ENCODE data around the gene MALSU1. TPM values are rescaled to one million over a fixed set of nuclear protein-coding genes. Genes with fewer than 3 reads are reported as not detected.
A peak's percentile ranks its signal among the peaks of the same experiment; 100 is the strongest.

MALSU1 gene
- total RNA-seq, 1 experiment from 2014 or later: 114 TPM

DNA sequence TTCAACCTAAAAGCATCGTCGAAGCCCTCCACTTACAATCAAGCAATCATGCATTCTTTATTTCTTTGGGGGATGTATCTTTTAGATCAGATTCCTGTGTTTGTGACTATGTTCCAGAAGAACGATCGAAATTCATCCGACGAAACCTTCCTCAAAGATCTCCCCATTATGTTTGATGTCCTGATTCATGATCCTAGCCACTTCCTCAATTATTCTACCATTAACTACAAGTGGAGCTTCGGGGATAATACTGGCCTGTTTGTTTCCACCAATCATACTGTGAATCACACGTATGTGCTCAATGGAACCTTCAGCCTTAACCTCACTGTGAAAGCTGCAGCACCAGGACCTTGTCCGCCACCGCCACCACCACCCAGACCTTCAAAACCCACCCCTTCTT is 38.8 kb upstream of the MALSU1 start:
- intact Hi-C loops (cut with micrococcal nuclease; ENCODE audit: unreplicated experiment): loop anchor here (5.0 kb wide), 1 partner anchor 73 kb away; no protein-coding TSS in a partner anchor
- no peak for DNase-seq
- Mint-ChIP-seq H3K27ac (ENCODE audit: unreplicated experiment) (no peak overlapping the region), H3K36me3 (ENCODE audit: insufficient read depth, unreplicated experiment) (no peaks in the 10 kb centered on the region), H3K4me3 (ENCODE audit: low read depth, unreplicated experiment) (no peak overlapping the region), H3K4me1 (ENCODE audit: low read depth, unreplicated experiment) (no peaks in the 10 kb centered on the region), H3K9me3 (ENCODE audit: low read depth, unreplicated experiment) (no peaks in the 10 kb centered on the region), H3K27me3 (ENCODE audit: unreplicated experiment) (peaks cover 37% of the 10 kb centered on the region)
- CTCF ChIA-PET: no interaction called here
- TF ChIP-seq, protein P1, sequence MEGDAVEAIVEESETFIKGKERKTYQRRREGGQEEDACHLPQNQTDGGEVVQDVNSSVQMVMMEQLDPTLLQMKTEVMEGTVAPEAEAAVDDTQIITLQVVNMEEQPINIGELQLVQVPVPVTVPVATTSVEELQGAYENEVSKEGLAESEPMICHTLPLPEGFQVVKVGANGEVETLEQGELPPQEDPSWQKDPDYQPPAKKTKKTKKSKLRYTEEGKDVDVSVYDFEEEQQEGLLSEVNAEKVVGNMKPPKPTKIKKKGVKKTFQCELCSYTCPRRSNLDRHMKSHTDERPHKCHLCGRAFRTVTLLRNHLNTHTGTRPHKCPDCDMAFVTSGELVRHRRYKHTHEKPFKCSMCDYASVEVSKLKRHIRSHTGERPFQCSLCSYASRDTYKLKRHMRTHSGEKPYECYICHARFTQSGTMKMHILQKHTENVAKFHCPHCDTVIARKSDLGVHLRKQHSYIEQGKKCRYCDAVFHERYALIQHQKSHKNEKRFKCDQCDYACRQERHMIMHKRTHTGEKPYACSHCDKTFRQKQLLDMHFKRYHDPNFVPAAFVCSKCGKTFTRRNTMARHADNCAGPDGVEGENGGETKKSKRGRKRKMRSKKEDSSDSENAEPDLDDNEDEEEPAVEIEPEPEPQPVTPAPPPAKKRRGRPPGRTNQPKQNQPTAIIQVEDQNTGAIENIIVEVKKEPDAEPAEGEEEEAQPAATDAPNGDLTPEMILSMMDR (IDR thresholded peaks at IDR 0.05; ENCODE audit: unreplicated experiment): no peak
- no TSS peak for BruUV-seq (replicated peaks)

DNA sequence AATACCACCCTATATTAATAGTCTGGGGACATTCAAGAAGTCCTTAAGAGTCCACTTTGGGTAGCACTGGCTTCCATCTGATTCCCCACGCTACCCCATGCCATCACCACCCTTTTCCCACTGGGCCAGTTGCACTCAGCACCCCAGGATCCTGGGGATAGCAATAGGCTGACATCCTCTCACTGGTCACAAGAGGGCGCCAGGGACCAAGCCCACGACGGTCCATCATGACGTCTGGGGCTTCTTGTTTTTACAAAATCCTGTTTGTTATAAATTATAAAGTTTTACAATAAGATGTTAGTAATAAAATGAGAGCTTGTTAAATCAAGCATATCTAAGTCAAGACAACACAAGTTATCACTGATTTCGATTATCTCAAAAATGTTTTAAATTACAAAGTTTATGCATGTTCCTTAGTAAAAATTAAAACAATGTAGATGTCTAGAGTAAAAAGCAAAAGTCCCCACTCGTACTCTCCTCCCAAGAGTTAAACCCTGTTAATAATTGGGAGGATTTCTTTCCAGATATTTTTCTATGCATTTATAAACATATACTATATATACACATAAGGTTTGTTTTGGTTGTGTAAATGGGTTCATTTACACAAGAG is 37.2 kb upstream of the MALSU1 start:
- H3K27ac Mint-ChIP-seq (ENCODE audit: unreplicated experiment): no peak overlapping the region
- BruUV-seq (replicated peaks): no TSS peak
- peaks cover 31% of the 10 kb centered on the region for H3K27me3 Mint-ChIP-seq (ENCODE audit: unreplicated experiment)
- H3K9me3 Mint-ChIP-seq (ENCODE audit: low read depth, unreplicated experiment): no peaks in the 10 kb centered on the region
- H3K4me1 Mint-ChIP-seq (ENCODE audit: low read depth, unreplicated experiment): no peaks in the 10 kb centered on the region
- intact Hi-C loops (cut with micrococcal nuclease; ENCODE audit: unreplicated experiment): loop anchor here (2.0 to 5.0 kb wide), 2 partner anchors 75 to 283 kb away; no protein-coding TSS in a partner anchor
- H3K4me3 Mint-ChIP-seq (ENCODE audit: low read depth, unreplicated experiment): no peak overlapping the region
- TF ChIP-seq, protein P1 (IDR thresholded peaks at IDR 0.05; ENCODE audit: unreplicated experiment): peak; percentile 95
- peak; percentile 83 for DNase-seq
- H3K36me3 Mint-ChIP-seq (ENCODE audit: insufficient read depth, unreplicated experiment): no peaks in the 10 kb centered on the region
- CTCF ChIA-PET: interaction anchor here (0.8 to 3.3 kb wide), 3 partner anchors 11 to 283 kb away, joined by 3 to 12 read pairs (median 8); no protein-coding TSS in a partner anchor

DNA sequence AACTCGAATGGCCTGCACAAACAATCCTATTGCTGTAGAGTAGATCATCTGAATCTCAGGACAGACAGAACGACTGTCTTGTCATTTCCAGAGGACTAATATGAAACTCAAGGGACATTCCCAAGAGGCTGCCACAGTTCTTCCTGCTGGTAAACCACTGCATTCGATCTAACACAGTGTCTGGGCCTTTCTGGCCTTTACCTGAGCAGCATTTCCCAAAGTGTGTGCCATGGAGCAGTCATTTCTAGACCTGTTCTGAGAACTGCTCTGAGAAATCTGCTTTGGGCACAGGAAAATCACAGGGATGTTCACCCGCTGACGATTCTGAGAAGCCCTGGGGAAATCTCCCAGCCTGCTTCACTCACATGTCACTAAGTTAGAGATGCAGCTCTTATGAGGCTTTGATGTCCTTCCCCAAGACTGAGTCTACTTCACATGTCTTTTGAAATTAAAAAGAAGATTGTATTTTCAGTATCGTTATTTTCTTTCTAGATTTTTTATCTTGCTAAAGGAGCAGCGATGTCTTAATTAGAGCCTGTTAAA is 34.2 kb upstream of the MALSU1 start:
- CTCF ChIA-PET: no interaction called here
- Mint-ChIP-seq H3K4me3 (ENCODE audit: low read depth, unreplicated experiment) (no peak overlapping the region), H3K27me3 (ENCODE audit: unreplicated experiment) (peaks cover 1% of the 10 kb centered on the region), H3K36me3 (ENCODE audit: insufficient read depth, unreplicated experiment) (no peaks in the 10 kb centered on the region), H3K27ac (ENCODE audit: unreplicated experiment) (no peak overlapping the region), H3K4me1 (ENCODE audit: low read depth, unreplicated experiment) (no peaks in the 10 kb centered on the region), H3K9me3 (ENCODE audit: low read depth, unreplicated experiment) (no peaks in the 10 kb centered on the region)
- intact Hi-C loops (cut with micrococcal nuclease; ENCODE audit: unreplicated experiment): loop anchor here (5.0 kb wide), 1 partner anchor 78 kb away; no protein-coding TSS in a partner anchor
- TF ChIP-seq, protein P1 (IDR thresholded peaks at IDR 0.05; ENCODE audit: unreplicated experiment): no peak
- BruUV-seq (replicated peaks): no TSS peak
- DNase-seq: no peak

DNA sequence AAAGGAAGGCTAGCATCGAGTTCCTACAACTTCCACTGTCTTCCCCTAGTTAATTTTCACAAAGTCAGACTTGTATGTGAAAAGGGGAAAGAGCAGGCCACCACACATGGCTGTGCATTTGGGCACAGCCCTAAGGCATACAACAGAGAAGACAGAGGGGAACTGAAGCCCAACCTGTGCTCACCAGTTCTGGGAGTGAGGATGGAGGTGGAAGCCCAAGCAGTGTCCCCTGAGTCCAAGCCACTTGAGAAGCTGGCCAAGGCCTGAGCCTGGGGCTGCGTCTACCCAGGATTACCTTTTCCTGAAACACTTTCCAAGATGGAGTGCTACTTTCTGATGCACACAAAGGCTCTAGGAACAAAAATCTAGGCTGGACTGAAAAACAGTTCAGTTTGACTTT is 32.2 kb upstream of the MALSU1 start:
- H3K4me3 Mint-ChIP-seq (ENCODE audit: low read depth, unreplicated experiment): no peak overlapping the region
- H3K36me3 Mint-ChIP-seq (ENCODE audit: insufficient read depth, unreplicated experiment): no peaks in the 10 kb centered on the region
- TF ChIP-seq, protein P1 (IDR thresholded peaks at IDR 0.05; ENCODE audit: unreplicated experiment): no peak
- H3K4me1 Mint-ChIP-seq (ENCODE audit: low read depth, unreplicated experiment): peaks cover under 1% of the 10 kb centered on the region
- intact Hi-C loops (cut with micrococcal nuclease; ENCODE audit: unreplicated experiment): no loop called here
- H3K27me3 Mint-ChIP-seq (ENCODE audit: unreplicated experiment): no peaks in the 10 kb centered on the region
- no peaks in the 10 kb centered on the region for H3K9me3 Mint-ChIP-seq (ENCODE audit: low read depth, unreplicated experiment)
- no peak for DNase-seq
- H3K27ac Mint-ChIP-seq (ENCODE audit: unreplicated experiment): no peak overlapping the region
- BruUV-seq (replicated peaks): no TSS peak
- CTCF ChIA-PET: no interaction called here
